ENCODE results near the gene GMPR. TPM values are rescaled to one million over a fixed set of nuclear protein-coding genes. Genes with fewer than 3 reads are reported as not detected.

The GMPR gene
- total RNA-seq, 2 donors from 2014 or later, result 14.0 to 14.7 TPM

DNA sequence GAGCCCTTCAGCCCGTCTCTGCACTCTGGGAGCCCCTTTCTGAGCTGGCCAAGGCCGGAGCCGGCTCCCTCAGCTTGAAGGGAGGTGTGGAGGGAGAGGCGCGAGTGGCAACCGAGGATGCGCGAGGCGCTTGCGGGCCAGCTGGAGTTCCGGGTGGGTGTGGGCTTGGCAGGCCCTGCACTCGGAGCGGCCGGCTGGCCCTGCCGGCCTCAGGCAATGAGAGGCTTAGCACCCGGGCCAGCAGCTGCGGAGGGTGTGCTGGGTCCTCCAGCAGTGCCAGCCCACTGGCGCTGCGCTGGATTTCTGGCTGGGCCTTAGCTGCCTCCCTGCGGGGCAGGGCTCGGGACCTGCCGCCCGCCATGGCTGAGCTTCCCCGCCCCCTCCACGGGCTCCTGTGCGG is 49.8 kb downstream of the GMPR start:
- intact Hi-C loops (cut with DNase I), result no loop called here
- no peak for DNase-seq (ENCODE audit: low spot score)

DNA sequence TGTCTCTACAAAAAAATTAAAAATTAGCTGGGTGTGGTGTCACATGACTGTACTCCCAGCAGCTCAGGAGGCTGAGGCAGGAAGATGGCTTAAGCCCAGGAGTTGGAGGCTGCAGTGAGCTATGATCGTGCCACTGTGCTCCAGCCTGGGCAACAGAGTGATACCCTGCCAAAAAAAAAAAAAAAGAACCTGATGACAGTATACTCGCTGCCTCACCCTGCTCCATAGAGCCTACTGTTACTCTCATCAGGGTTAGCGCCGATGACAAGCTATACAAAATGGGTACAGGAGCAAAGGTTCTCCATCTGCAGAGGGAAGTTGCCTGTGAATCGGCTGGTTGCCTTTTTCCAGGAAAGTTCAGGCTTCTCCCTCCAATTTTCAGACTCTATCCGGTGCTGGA is 53.4 kb downstream of the GMPR start:
- DNase-seq (ENCODE audit: low spot score), result no peak
- intact Hi-C loops (cut with DNase I), result loop anchor here in 1 of 2 donors (5.0 kb wide), 1 partner anchor 41 kb away; no protein-coding TSS in a partner anchor

DNA sequence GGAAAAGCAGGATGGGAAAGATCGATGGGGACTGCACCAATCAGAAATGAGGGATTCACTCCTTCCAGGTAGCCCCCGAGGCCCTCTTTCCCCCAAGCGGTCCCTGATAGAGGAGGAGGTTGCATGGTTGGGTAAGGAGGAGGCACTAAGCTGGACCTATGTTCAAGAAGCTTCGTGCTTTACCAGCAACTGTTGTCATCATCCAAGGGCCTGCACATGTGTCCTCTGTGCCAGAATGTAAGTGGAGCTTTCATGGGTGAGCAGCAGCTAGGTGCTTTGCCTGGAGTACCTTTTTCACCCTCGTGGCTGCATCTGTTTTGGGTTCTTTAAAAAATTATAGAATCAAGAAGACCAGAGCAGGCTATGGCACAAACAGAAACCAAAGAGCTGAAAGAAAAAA is 54.0 kb downstream of the GMPR start:
- no peak for DNase-seq (ENCODE audit: low spot score)

DNA sequence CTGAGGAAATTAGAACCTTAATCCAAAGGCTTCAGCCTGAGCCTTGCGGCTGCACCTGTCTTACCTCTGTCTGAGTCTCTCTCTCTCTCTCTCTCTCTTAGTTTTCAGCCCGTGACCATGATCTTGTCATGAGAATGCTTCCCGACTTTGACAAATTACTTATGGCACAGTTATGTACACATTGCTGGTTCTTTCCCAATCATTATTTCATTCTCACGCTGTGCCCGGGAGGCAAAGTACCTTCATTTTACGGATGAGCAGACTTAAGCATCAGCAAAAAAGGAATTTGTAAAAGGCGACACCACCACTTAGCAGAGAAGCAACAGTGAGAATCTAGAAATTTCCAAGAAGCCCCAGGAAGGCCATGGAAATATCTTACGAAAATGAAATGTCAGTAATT is 54.6 kb downstream of the GMPR start:
- DNase-seq (ENCODE audit: low spot score), result no peak

More for the DNA sequence above, 54.0 kb downstream of the GMPR start:
- intact Hi-C loops (cut with DNase I), result loop anchor here in 1 of 2 donors (5.0 kb wide), 1 partner anchor 40 kb away; no protein-coding TSS in a partner anchor

DNA sequence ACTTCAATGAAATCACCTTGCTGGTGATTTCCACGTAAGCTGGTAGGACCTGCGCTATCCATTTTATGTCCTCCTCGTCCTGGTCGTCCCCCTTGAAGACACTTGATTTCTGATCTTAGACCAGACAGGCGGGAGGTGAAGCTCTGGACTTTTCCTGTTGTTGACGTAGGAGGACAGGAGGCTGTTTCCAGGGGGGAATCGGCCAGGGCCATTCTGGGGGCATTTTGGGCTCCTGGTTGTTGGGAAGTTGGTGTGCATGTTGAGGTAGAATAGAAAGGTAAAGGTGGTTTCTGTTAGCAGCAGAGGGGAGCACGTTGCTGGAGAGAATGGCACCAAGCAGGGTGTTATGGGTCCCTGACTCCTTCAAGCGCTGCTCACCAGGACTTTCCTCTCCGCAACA is 56.0 kb downstream of the GMPR start:
- intact Hi-C loops (cut with DNase I), result loop anchor here in 1 of 2 donors (5.0 kb wide), 1 partner anchor 38 kb away; no protein-coding TSS in a partner anchor
- no peak for DNase-seq (ENCODE audit: low spot score)

More for the DNA sequence above, 54.6 kb downstream of the GMPR start:
- intact Hi-C loops (cut with DNase I), result loop anchor here in 1 of 2 donors (5.0 kb wide), 1 partner anchor 39 kb away; no protein-coding TSS in a partner anchor

DNA sequence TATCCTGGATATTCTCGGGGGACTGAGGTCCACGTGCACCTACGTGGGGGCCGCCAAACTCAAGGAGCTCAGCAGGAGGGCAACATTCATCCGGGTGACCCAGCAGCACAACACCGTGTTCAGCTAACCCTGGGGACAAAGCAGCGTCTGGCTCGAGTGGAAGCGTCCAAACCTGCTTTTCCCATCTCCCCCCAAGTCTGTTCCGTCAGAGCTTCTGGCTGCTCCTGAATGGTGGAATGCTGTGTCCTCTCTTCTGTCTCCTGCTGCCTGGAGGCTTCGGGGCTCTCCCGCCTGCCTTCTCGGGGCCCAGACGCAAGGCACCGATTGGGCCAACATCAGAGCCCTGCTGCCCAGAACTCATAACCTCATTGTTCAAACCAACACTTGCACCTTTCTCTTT is 56.7 kb downstream of the GMPR start:
- intact Hi-C loops (cut with DNase I), result no loop called here
- no peak for DNase-seq (ENCODE audit: low spot score)

DNA sequence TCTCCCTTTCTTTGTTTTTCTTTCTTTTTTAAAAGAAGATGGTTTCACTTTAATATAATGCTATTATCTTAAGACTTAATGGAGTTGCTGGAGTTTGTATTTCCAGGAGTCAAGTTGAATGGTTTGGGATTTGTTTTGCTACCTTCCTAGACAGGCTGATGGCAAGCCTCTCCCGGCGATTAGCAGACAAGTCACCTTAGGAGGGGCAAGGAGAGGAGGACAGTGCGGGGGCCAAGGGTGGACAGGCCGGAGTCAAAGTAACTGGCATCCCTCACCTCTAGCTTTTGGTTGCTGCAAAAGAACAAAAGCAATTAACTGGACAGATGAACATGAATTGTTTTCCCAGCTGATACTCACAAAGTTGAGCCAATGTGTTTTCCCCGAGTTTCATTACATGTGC is 57.1 kb downstream of the GMPR start:
- no peak for DNase-seq (ENCODE audit: low spot score)
- intact Hi-C loops (cut with DNase I), result no loop called here

DNA sequence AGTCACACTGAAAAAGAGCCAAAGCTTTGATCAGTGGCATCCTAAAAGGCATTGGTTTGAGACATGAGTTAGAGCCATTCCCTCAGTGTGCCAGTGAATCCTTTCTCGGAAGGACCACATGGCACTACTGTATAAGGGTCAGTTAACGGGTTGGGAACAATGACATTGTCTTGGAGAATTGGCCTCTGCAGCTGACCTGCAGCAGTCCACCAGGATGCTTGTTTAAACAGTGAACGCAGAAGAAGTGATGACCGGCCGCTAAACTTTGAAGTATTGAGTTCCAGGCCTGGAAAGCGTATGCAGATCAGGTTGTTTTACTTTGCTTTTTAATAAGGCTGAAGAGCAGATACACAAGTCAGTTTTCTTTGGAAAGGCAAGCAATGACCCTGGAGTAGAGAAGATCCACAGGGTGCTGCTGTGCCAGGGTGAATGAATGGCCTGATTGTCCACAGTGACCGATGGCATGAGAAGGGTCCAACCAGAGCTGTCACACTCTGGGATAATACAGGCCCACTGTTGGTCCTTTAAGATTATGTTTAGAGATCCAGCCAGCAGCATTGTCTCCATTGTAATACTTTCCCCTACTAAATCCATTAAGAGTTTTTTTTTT is 57.8 kb downstream of the GMPR start:
- DNase-seq (ENCODE audit: low spot score), result no peak
- intact Hi-C loops (cut with DNase I), result no loop called here

DNA sequence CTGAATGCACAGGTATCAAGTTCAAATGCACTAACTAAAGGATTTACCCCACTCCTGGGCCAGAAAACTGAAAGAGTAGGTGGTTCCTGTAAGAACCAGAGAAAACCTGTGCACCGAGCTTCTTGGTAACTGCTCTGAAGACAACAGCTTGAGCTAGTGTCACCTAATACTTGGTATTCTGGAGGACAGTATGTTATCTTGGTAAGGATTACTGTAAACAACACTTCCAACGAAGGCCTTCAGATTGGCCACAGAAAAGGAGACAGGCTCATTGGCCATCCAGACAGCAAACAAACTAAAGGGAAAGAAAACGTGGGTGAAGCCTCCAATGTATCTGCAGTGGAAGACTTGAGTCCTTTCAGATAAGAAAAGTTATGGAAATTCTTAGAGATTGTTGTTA is 61.5 kb downstream of the GMPR start:
- DNase-seq (ENCODE audit: low spot score), result no peak
- intact Hi-C loops (cut with DNase I), result no loop called here

DNA sequence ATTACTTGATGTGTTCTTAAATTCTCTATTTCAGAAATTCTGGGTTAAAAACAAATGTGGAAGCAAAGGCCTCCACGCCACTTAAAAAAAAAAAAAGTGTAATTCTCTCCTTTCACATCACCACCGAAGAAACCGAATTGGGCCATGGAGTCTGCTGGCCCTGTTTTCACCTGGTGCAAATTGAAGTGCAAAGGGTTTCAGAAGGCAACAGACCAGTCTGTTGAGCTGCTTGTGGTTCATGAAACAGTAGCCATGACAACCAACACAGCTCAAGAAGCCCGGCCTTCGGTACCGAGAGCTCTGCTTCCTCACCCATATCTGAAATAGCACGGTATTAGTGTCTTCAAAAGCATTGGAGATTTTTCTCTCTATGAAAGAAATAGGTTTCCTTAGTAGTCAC is 63.1 kb downstream of the GMPR start:
- no peak for DNase-seq (ENCODE audit: low spot score)
- intact Hi-C loops (cut with DNase I), result no loop called here

DNA sequence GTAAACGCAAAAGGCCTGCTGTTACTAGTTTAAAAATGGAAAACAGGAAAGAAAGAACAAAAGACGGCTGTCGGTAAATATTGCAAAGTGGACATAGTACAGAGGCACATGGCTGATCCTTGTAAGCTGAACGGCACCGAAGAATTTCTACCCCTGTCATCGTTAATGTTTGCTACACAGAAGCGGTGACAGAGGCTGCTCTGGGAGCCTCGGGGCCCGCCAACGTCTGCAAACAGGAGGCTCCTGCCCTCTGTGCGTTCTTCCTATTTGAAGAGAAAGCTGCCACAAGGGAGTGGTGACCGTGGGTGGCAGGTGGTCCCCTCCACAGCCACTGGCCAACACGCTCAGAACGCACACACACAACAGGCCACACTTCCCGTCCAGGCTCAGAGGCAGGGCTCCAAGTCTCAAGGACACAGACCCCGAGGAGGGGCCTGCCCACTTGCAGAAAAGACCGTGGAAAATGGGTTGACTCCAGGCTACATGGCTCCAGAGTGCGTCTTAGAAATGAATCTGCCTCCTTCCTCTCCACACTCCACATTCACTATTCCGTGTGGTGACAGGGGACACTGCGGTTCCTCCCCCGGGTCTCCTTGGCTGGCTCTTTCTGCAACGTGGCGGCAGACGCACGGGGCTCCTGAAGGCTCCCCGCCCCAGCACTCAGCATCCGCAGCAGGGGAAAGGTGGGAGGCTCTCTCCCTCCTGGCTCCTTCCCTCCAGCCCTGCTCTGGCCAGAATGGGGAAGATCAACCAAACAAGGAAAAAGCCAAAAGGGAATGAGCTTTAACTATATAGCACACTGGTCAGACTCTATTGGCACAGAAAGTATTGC is 64.5 kb downstream of the GMPR start:
- DNase-seq (ENCODE audit: low spot score), result no peak
- intact Hi-C loops (cut with DNase I), result no loop called here

DNA sequence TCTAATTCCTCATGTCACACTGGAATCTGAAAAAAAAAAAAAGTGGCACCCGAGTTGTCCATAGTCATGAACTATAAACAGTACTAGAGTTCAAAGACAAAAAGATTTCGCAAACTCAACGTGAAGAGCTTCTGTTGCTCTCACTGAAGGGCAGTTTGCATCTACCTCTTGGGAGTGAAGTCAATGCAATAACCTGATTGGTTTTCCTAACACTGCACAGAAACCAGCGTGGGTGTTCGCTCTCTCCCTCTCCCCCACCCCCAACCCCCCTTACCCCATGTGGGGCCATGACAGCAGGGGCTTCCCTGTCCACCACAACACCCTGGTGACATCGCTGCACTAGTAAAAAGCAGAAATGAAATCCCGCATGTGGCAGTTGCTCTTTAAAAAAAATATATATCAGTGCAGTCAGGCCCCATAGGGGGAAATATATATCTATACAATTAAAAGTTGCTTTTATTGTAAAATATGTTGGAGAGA is 66.9 kb downstream of the GMPR start:
- intact Hi-C loops (cut with DNase I), result no loop called here
- DNase-seq (ENCODE audit: low spot score), result no peak

DNA sequence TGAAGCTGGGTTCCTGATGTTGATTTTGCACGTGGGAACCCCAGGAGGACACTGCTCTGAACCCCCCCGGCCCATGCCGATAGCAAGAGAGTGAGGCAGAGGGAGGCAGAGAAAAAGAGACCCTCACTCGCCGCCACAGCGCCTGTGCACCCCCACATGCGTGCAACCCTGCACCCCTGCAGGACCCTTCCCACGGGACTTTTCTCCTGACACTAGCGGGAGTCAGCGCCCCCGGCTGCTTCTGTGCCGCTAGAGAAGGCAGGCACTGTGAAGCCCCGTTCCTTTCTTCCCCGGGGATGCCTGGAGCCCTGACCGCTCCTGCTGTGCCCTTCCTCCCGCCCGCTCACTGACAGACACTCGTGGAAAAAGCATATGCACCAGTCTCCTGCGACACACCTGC is 67.4 kb downstream of the GMPR start:
- intact Hi-C loops (cut with DNase I), result no loop called here
- DNase-seq (ENCODE audit: low spot score), result no peak

DNA sequence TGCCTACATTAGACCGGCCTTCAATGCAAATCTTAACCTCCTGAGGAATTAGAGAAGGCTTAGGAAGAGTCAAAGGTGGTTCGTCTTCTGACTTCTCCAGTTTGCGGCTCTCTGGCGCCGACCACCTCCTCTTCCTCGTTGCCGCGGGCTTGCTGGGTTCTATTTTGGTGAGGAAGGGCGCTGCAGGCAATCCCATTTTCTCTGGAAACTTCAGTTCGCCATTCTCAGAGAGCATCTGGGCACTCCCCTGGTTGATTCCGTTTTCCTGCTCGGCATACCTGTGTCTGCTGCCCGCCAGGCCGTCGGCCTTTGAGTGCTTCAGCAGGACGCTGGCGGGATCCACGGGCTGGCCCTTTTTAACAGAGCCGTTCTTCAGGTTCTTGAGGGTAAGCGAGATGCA is 67.9 kb downstream of the GMPR start:
- no peak for DNase-seq (ENCODE audit: low spot score)
- intact Hi-C loops (cut with DNase I), result no loop called here

DNA sequence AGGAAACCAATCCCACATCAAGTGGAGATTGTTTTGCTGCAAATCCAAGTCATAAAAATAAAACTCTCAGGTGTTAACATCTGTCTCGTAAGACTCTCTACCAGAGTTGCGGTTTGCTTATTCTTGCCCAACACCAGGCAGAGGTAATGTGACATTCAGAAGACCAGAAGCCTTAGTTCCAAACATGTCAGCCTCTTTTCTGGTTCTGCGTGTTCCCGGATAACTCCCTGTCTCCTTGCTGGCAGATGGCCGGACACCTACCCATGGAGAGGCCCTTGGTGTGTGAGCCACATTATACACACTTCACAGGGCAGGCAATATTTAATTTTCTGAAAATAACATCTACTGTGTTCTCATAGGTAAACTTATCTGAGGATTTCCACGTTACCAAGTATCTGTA is 73.4 kb downstream of the GMPR start:
- intact Hi-C loops (cut with DNase I), result no loop called here
- DNase-seq (ENCODE audit: low spot score), result no peak

DNA sequence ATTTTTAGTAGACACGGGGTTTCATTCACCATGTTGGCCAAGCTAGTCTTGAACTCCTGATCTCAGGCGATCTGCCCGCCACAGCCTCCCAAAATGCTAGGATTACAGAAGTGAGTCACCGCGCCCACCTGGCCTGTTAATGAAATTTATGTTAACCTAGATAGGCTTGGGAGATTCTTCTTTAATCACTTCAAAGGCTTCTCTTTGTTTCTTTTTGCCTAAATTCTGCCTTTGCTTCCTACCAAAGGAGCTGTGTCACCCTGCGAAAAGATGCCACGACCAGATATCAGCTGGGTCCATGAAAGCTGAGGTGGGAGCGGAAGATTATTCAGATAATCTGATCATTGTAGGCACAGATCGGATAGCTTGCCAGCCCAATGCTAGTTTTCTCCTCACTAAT is 75.3 kb downstream of the GMPR start:
- DNase-seq (ENCODE audit: low spot score), result no peak
- intact Hi-C loops (cut with DNase I), result no loop called here

DNA sequence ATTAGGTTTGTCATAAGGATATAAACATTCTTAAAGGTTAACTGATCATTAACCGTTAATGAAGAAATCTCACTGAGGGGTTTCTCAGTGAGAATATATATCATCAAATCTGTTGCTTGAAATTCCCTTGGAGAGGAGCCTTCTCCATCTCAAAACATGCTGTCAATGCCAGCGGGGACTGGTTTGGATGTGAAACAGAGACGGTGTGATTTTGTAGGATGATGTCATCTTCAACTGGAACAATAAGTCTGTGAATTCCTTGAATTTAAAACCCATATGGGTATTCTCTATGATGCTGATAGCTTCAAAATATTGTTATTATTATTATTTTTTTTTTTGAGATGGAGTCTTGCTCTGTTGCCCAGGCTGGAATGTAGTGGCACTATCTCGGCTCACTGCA is 75.9 kb downstream of the GMPR start:
- intact Hi-C loops (cut with DNase I), result no loop called here

DNA sequence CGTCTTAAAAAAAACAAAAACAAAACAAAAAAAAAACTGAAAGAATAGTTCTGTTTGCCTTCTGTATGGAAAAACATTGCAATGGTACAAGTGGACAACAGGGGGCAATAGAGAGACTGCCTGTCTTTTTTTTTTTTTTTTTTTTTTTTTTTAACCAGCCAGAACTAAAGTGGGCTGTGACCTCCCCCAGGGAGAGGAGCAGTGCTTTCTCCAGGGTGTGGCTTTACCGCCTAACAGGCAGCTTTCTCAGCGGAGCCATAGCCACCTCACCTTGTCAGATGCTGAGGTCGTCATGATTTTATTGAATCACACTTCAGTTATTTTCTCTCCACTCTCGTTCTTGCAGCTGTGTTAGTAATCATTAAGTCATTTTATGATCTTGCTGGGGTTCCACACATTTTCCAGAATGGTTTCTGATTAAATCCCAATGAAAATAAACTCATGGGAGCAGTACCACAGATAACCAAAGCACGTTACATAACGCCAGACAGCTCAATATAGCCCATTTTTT is 78.4 kb downstream of the GMPR start:
- DNase-seq (ENCODE audit: low spot score), result no peak
- intact Hi-C loops (cut with DNase I), result no loop called here

More for the DNA sequence above, 75.9 kb downstream of the GMPR start:
- no peak for DNase-seq (ENCODE audit: low spot score)

DNA sequence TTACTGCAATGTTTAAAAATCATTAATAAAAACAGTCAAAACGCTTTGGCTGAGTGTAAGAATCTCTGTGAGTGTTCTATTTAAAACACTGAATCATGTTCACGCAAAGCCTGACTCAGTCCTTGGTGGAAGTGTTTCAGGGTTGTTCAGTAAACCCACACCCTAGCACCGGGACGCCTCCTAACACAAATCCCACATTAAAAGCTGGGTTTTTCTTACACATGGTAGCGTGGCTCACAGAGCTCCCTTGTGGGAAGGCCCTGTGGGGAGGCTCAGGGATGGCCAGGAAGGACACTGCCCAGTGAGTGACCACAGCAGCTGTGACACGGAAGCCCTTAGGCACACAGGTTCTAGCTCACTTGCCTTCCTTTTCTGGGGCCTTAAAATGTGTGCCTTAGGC is 80.2 kb downstream of the GMPR start:
- peak; percentile 82 for DNase-seq (ENCODE audit: low spot score)
- intact Hi-C loops (cut with DNase I), result no loop called here

DNA sequence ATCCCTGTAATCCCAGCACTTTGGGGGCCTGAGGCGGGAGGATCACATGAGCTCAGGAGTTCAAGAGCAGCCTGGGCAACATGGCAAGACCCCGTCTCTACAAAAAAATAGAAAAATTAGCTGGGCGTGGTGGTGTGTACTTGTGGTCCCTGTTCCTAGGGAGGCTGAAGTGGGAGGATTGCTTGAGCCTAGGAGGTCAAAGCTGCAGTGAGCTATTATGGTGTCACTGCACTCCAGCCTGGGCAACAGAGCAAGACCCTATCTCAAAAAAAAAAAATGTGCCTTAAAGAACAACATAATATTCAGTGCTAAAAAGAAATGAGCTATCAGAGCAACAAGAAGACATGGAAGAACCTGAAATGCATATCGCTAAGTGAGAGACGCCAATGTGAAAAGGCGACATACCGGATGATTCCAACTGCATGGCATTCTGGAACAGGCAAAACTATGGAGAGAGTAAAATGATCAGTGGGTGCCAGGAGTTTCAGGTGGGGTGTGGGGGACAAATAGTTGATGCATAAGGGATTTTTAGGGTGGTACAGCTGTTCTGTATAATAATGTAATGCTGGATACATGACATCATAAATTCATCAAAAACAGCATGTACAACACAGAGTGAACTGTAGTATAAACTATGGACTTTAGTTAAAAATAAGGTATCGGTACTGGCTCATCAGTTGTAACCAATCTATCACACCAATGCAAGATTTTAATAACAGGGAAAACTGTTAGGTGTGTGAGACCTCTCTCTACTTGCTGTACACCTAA is 80.8 kb downstream of the GMPR start:
- intact Hi-C loops (cut with DNase I), result no loop called here
- no peak for DNase-seq (ENCODE audit: low spot score)

All from posterior vena cava (tissue), 2 donors.